GM19328 (cell line): ENCODE data around the gene KDM5C.

Experiments used
- ATAC-seq: cut with Tn5 transposase; IDR thresholded peaks from one replicate; pipeline ENCODE4 v1.9.1; 2021; ENCODE audit warnings: mild to moderate bottlenecking, moderate library complexity; ENCODE audit not compliant: unreplicated experiment

The KDM5C gene

DNA sequence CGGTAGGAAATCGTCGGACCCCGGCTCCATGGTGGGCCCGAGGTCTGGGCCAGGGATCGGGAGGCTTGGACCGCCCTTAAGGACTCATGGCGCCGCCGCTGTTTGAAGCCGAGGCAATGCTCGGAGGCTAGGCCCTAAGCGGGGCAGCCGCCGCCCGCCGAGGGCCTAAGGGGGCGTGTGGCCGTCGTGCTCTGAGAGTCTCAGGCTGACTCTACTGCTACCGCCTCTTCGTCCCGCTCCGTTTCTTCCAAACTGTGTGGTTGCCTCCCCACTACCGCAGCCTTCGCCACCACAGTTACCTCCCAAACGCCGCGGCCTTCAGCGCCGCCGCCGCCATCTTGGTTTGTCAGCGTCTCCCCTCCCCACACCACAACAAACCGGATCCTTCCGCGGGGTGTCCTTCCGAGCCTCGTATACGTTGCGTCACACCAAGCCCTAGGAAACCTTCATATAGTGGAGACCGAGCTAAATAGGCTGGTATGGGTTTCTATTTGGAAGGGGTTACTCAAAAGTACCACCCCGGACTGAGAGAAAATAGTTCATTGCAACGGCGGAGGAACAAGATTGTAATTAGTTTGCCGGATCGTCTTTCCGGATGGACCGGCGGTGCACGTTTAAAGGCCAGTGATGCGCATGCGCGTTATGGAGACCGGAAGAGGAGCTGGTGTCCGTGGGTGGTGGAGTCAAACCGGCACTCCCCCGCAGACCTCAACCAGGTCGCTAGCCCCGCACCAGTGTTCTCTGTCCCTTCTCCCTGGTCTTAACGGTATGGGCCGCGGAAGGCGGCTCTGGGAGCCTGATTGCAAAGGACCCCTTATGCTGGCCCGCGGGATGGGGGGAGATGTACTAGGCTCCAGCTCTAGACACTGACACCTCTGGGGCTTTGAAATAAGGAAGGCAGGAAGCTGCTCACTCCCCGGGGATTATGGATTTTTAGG lies at the start of gene KDM5C:
TSS of gene KDM5C (minus strand) at position 348 of the 938 bp plus-strand sequence. CDS start at position 30, 318 bp downstream.
- ATAC-seq: peak; percentile 81

GRCh38 chrX:53272808-53273337 lies 47.9 kb upstream of the KDM5C start:
- ATAC-seq: no peak

DNA sequence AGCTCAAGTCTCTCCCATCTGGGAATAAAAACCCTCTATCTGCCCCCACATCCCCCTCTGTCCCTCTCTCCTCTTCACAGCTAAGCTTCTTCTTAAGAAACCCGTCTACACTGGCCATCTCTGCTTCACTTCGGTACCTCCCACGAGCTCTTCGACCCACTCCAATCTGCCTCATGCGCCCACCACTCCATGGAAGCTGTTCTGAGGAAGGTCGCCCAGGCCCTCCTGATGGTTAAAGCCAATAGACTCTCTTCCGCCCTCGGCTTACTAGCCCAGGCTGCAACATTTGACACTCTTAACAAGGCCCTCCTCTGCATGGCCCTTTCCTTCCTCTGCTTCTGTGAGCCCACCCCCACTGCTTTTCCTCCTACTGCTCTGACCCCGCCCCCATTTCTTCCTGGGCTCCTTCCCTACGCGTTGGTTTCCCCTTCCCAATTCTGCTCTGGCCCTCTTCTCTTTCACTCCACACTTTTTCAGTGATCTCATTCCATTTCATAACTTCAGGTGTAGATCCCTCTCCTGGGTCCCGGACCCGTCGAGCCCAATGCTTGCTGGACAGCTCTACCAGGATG lies 44.6 kb upstream of the KDM5C start:
- no peak for ATAC-seq

DNA sequence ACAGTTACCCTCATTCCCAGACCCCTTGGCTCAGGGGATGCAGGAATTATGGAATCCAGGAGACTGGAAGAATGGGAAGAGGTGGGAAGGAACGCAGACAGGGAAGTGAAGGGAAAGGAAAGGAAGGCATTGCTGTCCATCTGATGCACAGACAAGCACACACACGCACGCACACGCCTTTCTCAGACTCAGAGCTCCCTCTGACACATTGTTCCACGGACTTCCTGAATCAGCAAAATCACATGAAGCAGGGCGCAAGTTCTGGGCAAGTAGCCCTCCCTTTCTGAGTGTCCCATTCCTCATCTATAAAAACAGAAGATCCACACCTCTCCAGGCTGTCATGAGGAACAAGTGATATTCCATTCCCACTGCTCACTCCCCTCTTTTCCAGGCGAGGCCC lies 43.2 kb upstream of the KDM5C start:
- no peak for ATAC-seq

- ATAC-seq: no peak
Measured at GRCh38 chrX:53266914-53267313, 41.9 kb upstream of the KDM5C start.

GRCh38 chrX:53265771-53266574 lies 41.0 kb upstream of the KDM5C start:
- no peak for ATAC-seq

- ATAC-seq: no peak
Measured at GRCh38 chrX:53263597-53264094, 38.6 kb upstream of the KDM5C start.

GRCh38 chrX:53262918-53263394 lies 37.9 kb upstream of the KDM5C start:
- no peak for ATAC-seq

GRCh38 chrX:53262189-53262917 lies 37.3 kb upstream of the KDM5C start:
- ATAC-seq: no peak

- ATAC-seq: no peak
Measured at GRCh38 chrX:53261355-53261972, 36.5 kb upstream of the KDM5C start.

DNA sequence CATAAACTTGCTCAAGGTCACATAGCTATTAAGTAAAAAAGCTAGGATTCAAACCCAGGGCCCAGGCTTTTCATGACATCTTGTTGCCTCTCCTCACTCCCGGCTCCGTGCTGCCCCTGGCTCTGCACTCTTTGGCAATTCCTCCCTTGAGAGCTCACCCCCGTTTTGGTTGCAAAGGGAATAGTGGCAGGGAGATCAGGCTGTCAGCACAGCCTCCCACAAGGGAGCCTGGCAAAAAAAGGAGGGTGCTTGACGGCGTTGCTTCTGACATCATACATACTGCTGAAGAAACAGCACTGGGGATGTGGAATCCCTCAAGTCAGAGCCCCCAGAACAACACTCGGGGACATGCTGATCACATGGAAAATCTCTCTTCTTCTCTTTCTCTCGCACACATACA lies 35.8 kb upstream of the KDM5C start:
- ATAC-seq: no peak

DNA sequence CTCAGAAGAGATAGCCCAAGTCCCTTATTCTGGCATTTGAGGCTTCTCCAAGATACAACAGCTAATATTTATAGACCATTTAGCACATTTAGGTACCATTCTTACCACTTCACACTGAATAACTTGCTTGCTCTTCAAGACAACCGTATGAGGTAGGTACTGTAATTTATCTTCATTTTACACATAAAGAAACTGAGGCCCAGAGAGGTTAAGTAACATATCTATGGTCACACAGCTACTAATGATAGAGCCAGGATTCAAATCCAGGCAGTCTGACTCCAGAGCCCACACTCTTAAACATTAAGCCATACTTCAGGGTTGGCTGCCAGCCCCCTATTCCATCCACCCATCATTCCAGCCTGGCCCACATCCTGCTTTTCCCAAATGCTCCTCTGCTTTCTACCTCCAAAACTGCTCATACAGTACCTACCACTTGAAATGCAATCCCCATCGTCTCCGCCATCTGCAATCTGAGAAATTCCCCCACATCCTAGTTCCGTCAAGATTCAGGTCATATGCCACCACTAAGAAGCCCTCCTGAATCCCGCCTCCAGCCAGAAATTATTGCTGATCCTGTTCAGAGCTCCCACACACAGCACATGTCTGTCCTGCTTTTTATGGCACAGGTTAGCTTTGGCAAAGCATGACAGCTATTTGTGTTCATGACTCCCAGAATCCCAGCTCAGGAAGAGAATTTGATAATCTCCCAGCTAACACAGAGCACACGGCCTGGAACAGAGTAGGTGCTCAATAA lies 32.8 kb upstream of the KDM5C start:
- ATAC-seq: no peak

DNA sequence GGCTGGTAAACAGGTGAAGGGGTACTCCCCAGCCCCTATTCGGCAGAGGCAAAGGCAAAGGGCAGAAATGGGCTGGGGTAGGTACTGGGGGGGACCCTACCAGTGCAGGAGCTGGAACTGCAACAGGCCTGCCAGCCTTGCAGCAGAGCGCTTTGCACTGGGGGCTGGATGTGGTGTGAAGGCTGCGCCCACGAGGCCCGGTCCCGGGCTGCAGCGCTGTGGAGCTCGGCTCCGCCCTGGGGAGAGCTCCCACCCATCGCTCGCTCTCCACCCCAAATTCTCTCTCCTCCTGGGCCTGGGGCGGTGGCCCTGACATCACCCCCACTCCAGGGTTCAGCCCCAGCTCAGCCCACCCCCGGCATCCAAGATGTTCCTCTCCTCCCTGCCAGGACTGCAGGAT lies 32.2 kb upstream of the KDM5C start:
- no peak for ATAC-seq

DNA sequence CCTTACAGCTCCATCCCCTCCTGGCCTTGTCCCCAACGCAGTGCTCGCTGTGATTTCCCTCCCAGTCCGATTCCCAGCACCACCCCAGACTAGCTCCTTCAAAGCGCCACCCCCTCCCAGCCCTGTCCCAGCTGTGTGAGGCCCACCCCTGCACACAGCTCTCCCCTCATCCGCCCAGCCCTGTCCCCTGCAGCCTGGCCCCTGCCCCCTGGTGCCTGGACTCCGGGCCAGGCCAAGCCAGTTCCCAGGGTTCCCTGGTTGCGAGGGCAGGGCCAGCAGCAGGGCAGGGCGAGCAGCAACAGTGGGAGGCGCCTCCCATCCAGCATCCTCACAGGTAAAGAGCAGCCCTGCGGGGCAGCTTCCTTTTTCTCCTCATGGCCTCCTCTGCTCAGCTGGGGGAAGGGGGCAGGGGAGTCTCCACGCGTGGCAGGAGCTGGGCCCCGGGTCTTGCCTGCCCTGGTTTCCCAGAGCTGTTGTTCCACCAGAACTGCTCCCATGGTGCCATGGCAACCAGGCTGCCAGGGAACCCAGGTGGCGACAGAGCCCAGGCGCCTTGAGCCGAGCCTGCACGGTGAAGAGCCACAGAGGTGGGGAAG lies 31.5 kb upstream of the KDM5C start:
- ATAC-seq: no peak

DNA sequence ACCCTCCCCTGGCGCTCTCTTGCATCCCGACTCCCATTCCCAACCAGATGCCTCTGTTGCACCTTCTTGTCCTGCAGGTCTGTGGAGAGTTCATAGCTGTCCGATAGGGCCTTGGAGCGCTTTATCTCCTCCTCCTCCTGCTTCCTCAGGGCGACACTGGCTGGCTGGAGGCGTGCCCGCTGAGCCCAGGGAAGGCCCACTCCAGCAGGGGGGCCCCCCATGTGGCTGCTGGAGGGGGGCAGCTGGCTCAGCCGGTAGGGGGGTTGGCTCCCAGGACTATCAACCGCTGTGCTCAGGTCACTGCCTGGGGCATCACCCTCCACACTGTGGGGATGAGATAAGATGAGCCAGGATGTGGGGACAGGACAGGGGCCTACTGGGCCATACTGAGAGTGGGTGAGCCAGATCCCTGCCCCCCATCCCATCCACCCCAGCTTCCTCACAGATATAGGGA lies 30.8 kb upstream of the KDM5C start:
- no peak for ATAC-seq

GRCh38 chrX:53254570-53255461 lies 29.8 kb upstream of the KDM5C start:
- ATAC-seq: no peak

DNA sequence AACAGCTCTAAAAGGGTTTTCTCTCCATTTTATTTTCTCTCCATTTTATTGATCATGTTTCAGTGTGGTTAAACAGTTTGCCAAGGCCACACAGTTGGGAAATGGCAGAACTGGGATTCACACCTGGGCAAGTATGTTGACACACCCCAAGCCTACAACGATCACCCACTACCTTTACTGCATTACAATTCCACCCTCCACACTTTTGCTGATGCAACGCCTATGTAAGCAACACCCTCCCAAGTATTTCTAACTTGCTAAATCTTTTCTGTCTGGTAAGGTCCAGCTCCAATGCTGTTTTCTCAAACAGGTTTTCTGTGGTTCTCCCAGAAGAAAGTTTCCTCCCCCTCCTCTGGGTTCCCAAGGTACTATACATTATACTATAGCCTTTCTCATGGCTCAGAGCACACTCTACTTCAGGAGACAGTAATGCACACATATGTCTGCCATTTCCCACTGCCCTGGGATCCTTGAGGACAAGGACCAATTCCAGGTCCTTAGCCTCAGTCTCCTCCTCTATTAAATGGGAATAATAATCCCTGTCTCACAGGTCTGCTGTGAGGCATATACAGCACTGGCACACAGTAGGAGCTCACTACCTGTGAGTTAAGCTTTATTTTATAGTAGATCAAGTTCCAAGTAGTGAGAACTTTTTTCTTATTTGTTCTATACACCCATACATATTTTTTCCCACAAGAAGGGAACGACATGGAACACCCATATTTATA lies 28.4 kb upstream of the KDM5C start:
- ATAC-seq: no peak
